Measurements from ENCODE around the gene INTU. TPM values are rescaled to one million over a fixed set of nuclear protein-coding genes. Genes with fewer than 3 reads are reported as not detected.
A peak's percentile ranks its signal among the peaks of the same experiment; 100 is the strongest.

INTU gene
- total RNA-seq, 4 donors from 2014 or later = 5.9 to 8.7 (median 7.1) TPM

- Histone ChIP-seq H3K27ac (replicated peaks in 1 of 4) (peak overlapping the region; percentile 53 to 74 (median 61)), H3K9me3 (no peaks in the 10 kb centered on the region), H3K27me3 (peaks cover 0 to 22% (median 4%) of the 10 kb centered on the region in 4 donors), H3K36me3 (no peaks in the 10 kb centered on the region), H3K4me3 (peak overlapping the region; percentile 56 to 73 (median 64)), H3K4me1 (peaks cover 10 to 17% (median 13%) of the 10 kb centered on the region in 4 donors)
- TF ChIP-seq CTCF (IDR thresholded peaks at IDR 0.05) = peak; percentile 10 to 29 (median 12)
- TF ChIP-seq POLR2A (IDR thresholded peaks at IDR 0.05; ENCODE audit: low read depth) = no peak
- no peak for TF ChIP-seq POLR2AphosphoS5 (IDR thresholded peaks at IDR 0.05)
- TF ChIP-seq EP300 (IDR thresholded peaks at IDR 0.05) = no peak
- 6% methylated on average over 17 of the region's 81 CpGs for WGBS
- no peak for DNase-seq (ENCODE audit: extremely low spot score)
- intact Hi-C loops (cut with DNase I) = no loop called here
Measured at GRCh38 chr4:127622921-127623796, 9.6 kb upstream of the INTU start.

- no peaks in the 10 kb centered on the region for H3K36me3 ChIP-seq
- peaks cover 0 to 18% (median 4%) of the 10 kb centered on the region in 4 donors for H3K27me3 ChIP-seq
- peak overlapping the region; percentile 53 to 74 (median 61) for H3K27ac ChIP-seq (replicated peaks in 1 of 4)
- 21% methylated on average over 7 of the region's 7 CpGs for WGBS
- no peak for TF ChIP-seq POLR2AphosphoS5 (IDR thresholded peaks at IDR 0.05)
- no peak for TF ChIP-seq EP300 (IDR thresholded peaks at IDR 0.05)
- TF ChIP-seq POLR2A (IDR thresholded peaks at IDR 0.05; ENCODE audit: low read depth) = no peak
- no peak for TF ChIP-seq CTCF (IDR thresholded peaks at IDR 0.05)
- DNase-seq (ENCODE audit: extremely low spot score) = no peak
- intact Hi-C loops (cut with DNase I) = no loop called here
- peaks cover 10 to 17% (median 13%) of the 10 kb centered on the region in 4 donors for H3K4me1 ChIP-seq
- no peaks in the 10 kb centered on the region for H3K9me3 ChIP-seq
- peak overlapping the region; percentile 56 to 73 (median 64) for H3K4me3 ChIP-seq
Measured at GRCh38 chr4:127623797-127624083, 9.0 kb upstream of the INTU start.

- Histone ChIP-seq H3K4me3 (peak overlapping the region; percentile 56 to 73 (median 64)), H3K4me1 (peaks cover 10 to 17% (median 13%) of the 10 kb centered on the region in 4 donors), H3K9me3 (no peaks in the 10 kb centered on the region), H3K36me3 (no peaks in the 10 kb centered on the region), H3K27ac (replicated peaks in 1 of 4) (peak overlapping the region in 2 of 4 donors; percentile 11 to 53), H3K27me3 (peaks cover 0 to 13% (median 4%) of the 10 kb centered on the region in 4 donors)
- no peak for DNase-seq (ENCODE audit: extremely low spot score)
- WGBS = 55% methylated on average over 8 of the region's 8 CpGs
- no peak for TF ChIP-seq EP300 (IDR thresholded peaks at IDR 0.05)
- TF ChIP-seq CTCF (IDR thresholded peaks at IDR 0.05) = no peak
- no peak for TF ChIP-seq POLR2A (IDR thresholded peaks at IDR 0.05; ENCODE audit: low read depth)
- TF ChIP-seq POLR2AphosphoS5 (IDR thresholded peaks at IDR 0.05) = no peak
- intact Hi-C loops (cut with DNase I) = no loop called here
Measured at GRCh38 chr4:127624173-127624572, 8.6 kb upstream of the INTU start.

GRCh38 chr4:127629371-127629770 lies 3.4 kb upstream of the INTU start:
- Histone ChIP-seq H3K4me3 (no peak overlapping the region), H3K27me3 (no peaks in the 10 kb centered on the region), H3K27ac (replicated peaks in 1 of 4) (no peak overlapping the region), H3K9me3 (no peaks in the 10 kb centered on the region), H3K36me3 (no peaks in the 10 kb centered on the region), H3K4me1 (peaks cover 3 to 15% (median 10%) of the 10 kb centered on the region in 4 donors)
- intact Hi-C loops (cut with DNase I) = no loop called here
- DNase-seq (ENCODE audit: extremely low spot score) = no peak
- no peak for TF ChIP-seq POLR2AphosphoS5 (IDR thresholded peaks at IDR 0.05)
- no peak for TF ChIP-seq CTCF (IDR thresholded peaks at IDR 0.05)
- TF ChIP-seq POLR2A (IDR thresholded peaks at IDR 0.05; ENCODE audit: low read depth) = no peak
- no peak for TF ChIP-seq EP300 (IDR thresholded peaks at IDR 0.05)
- WGBS = 69% methylated on average over 3 of the region's 3 CpGs
